ENCODE data around the gene EIF4A2.

DNA sequence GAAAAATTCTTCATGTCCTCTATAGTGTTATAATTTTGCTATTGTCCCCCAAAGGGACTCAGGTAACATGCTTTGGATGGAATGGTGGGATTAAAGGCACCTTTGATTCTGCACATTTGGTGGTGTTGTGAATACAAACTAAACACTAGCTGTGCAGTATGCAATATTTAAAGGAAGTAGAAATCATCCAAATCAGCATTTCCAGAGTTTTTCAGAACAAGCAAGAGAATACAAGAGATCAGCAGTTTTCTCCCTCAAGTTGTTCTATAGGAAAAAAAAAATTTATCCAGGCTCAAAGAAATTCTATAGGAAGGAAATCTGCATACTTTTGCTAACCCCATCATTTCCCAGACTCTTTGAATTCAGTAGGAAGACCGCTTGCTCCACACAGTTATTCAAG is 48.9 kb downstream of the EIF4A2 start:
- TF ChIP-seq NFIC (IDR thresholded peaks at IDR 0.05; ENCODE audit: borderline replicate concordance) (no peak), MXI1 (IDR thresholded peaks at IDR 0.05; ENCODE audit: low read depth, low read length) (no peak), RFX5 (IDR thresholded peaks at IDR 0.05; ENCODE audit: low read length) (no peak), NRF1 (IDR thresholded peaks at IDR 0.05; ENCODE audit: low read depth, low read length) (no peak), TAF1 (IDR thresholded peaks at IDR 0.05; ENCODE audit: borderline replicate concordance, low read depth, low read length) (no peak), RAD21 (IDR thresholded peaks at IDR 0.05; ENCODE audit: low read length) (no peak), TEAD4 (IDR thresholded peaks at IDR 0.05; ENCODE audit: borderline replicate concordance, insufficient read depth) (no peak), POLR2AphosphoS5 (IDR thresholded peaks at IDR 0.05; ENCODE audit: low read depth, low read length) (no peak)
- TF ChIP-seq, protein P1, sequence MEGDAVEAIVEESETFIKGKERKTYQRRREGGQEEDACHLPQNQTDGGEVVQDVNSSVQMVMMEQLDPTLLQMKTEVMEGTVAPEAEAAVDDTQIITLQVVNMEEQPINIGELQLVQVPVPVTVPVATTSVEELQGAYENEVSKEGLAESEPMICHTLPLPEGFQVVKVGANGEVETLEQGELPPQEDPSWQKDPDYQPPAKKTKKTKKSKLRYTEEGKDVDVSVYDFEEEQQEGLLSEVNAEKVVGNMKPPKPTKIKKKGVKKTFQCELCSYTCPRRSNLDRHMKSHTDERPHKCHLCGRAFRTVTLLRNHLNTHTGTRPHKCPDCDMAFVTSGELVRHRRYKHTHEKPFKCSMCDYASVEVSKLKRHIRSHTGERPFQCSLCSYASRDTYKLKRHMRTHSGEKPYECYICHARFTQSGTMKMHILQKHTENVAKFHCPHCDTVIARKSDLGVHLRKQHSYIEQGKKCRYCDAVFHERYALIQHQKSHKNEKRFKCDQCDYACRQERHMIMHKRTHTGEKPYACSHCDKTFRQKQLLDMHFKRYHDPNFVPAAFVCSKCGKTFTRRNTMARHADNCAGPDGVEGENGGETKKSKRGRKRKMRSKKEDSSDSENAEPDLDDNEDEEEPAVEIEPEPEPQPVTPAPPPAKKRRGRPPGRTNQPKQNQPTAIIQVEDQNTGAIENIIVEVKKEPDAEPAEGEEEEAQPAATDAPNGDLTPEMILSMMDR (IDR thresholded peaks at IDR 0.05): no peak
- TF ChIP-seq, protein P2, sequence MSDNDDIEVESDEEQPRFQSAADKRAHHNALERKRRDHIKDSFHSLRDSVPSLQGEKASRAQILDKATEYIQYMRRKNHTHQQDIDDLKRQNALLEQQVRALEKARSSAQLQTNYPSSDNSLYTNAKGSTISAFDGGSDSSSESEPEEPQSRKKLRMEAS (IDR thresholded peaks at IDR 0.05; ENCODE audit: low read depth): no peak
